HPDE6-E6E7 (cell line): ENCODE results near the gene SPIN1.

Experiments used
- DNase-seq: peaks from one replicate; pipeline ENCODE4 v3.0.0; 2011; ENCODE audit warnings: missing footprints; ENCODE audit errors: extremely low spot score

The SPIN1 gene

GRCh38 chr9:88388886-88389605, 802 bp downstream of the SPIN1 start:
- DNase-seq: peak; percentile 20

GRCh38 chr9:88390371-88390990, 2.2 kb downstream of the SPIN1 start:
- no peak for DNase-seq

DNA sequence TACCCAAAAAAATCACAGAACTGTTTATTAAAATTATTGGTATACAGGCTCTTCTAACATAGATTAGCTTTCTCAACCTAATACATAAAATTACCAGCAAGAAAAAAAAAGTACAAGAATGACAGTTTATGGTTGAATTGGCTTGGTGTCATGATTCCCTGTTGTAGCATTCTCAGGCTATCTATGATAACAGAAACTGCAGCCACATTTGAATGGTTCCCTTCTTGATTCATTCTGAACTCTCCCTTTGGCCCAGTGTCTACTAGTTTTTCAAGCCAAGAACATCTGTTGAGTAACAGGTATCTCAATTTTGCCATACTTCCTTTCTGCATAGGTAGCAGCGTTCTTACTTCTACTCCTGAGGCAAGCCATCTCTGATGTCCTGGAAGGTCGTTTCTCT, 3.0 kb downstream of the SPIN1 start:
- no peak for DNase-seq

- no peak for DNase-seq
Observed at GRCh38 chr9:88391921-88392320, 3.7 kb downstream of the SPIN1 start.

DNA sequence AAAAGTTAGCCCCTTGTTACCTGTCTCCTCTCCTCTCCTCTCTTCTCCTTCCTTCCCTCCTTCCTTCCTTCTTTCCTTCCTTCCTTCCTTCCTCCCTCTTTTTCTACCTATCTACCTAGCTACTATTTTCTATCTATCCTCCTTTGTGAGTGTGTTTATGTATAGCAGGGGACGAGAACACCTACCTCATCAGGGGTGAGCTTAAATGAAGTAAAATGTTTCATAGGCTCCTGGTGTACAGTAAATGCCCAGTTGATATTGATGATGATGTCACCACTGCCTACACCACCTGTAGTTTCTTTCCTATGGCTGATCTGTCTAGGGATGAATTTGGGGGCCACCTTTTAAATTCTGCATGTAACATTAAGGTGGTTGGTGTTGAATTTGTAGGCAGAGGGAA, 4.3 kb downstream of the SPIN1 start:
- DNase-seq: no peak

GRCh38 chr9:88396836-88397577, 8.8 kb downstream of the SPIN1 start:
- DNase-seq: no peak

- DNase-seq: no peak
Observed at GRCh38 chr9:88398016-88398415, 9.8 kb downstream of the SPIN1 start.

DNA sequence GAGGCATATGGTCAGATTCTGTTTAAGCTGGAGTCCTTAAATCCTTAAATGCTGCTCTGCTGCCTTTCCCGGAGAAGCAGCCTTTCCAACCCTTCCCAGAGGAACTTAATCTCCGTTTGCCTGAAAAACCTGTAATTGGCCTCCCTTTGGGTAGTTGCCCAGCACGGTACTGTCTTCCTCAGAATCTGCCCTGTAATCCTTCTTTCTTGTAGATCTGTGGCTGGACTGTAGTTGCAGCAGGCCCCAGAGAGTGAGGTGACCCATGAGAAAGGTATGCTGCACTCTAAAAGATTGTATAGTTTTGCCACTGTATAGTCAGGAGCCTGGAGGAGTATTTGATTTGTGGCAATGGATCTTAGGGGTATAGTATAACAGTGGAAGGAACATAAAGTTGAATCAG, 11.7 kb downstream of the SPIN1 start:
- peak; percentile 29 for DNase-seq

- DNase-seq: no peak
Observed at GRCh38 chr9:88403340-88403739, 15.1 kb downstream of the SPIN1 start.

GRCh38 chr9:88406051-88406450, 17.8 kb downstream of the SPIN1 start:
- no peak for DNase-seq

GRCh38 chr9:88411471-88411870, 23.2 kb downstream of the SPIN1 start:
- no peak for DNase-seq

- no peak for DNase-seq
Observed at GRCh38 chr9:88414298-88414697, 26.1 kb downstream of the SPIN1 start.

DNA sequence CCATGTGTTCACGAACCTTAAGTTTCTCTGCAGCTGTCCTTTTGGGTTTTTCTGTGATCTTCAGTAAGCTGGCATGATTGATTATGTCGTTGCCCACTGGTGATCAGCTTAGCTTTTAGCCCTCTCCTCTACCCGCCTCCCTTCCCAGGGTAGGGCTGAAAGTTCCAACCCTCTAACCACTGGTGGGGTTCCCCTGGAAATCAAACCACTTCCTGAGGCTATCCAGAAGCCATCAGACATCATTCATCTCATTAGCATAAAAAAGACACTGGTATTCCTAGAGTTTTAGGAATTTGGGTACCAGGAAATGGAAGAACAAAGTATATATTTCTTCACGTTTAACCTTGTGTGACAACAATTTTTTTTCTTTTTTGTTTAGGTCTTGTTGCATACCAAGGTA, 29.8 kb downstream of the SPIN1 start:
- DNase-seq: no peak

DNA sequence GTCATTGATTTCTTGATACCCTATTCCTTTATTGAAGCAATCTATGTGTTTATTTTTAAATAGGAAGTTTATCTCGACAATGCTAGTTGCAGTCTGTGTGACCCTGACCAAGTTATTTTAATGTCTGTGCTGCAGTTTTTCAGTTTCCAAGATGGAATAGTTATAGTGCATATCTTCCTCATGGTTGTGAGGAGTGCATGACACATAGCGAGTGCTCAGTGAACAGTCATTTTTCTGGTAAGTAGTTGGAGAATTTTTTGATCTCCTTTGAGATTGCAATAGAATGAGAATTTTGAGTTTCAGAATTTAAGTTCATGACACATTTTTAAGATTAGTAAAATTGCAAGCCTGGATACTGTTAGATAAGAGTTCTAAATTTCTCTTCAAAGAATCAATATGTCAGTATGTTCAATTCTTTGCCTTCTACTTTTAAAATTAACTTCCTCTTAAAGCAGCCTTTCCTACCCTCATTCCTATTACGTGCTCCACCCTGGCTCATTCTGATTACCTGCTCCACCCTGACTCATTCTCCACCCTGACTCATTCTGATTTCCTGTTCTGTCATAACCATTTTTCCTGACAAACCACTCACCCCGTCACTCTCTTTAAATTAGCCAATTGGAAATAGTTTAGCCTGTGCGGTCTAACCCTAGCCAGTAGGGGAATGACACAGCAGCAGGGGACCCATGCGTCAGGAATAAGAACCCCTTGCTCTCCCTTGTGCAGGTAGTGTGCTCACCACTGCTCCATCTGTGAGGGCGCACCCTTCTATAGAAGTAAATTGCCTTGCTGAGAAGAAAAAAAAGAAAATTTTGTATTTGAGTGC, 30.7 kb downstream of the SPIN1 start:
- no peak for DNase-seq

GRCh38 chr9:88420227-88420626, 32.0 kb downstream of the SPIN1 start:
- no peak for DNase-seq

GRCh38 chr9:88421348-88421747, 33.1 kb downstream of the SPIN1 start:
- DNase-seq: no peak

GRCh38 chr9:88425538-88425950, 37.3 kb downstream of the SPIN1 start:
- no peak for DNase-seq

- no peak for DNase-seq
Observed at GRCh38 chr9:88426651-88427050, 38.4 kb downstream of the SPIN1 start.

DNA sequence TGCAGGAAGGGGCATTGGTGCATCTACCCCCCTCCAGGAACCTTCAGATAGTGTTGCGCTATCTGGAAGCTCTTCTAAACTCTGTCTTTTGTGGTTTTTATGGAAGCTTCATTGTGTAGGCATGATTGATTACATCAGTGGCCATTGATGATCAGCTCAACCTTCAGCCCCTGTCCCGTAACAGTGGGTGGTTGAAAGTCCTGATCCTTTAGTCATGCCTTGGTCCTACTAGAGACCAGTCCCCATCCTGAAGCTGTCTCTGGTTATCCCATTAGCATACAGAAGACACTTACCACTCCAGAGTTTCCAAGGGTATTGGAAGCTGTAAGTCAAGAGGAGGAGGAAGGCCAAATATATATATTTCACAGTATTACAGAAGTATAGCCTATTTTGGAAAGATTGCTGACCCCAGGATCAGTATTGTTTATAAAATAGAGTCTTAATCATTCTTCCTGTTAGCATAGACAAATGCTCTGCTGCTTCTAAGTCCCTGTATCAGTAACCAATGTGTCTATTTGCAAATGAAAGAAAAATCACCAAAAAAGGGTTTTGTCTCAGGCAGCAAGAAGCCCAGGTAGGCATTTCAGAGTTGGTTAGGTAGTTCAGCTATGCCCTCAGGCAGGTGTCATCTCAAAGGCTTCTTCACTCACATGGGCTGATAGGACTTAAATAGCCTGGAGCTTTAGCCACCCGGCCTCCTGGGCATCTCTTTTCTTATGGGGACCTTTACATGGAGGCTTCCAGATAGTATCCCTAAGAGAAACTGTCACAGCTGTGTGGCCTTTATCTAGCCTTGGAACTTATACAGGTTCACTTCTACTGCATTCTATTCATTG, 41.6 kb downstream of the SPIN1 start:
- no peak for DNase-seq

- DNase-seq: no peak
Observed at GRCh38 chr9:88433583-88434255, 45.5 kb downstream of the SPIN1 start.

GRCh38 chr9:88435336-88435735, 47.1 kb downstream of the SPIN1 start:
- DNase-seq: no peak
